Measurements from ENCODE around the gene KRT8.

DNA sequence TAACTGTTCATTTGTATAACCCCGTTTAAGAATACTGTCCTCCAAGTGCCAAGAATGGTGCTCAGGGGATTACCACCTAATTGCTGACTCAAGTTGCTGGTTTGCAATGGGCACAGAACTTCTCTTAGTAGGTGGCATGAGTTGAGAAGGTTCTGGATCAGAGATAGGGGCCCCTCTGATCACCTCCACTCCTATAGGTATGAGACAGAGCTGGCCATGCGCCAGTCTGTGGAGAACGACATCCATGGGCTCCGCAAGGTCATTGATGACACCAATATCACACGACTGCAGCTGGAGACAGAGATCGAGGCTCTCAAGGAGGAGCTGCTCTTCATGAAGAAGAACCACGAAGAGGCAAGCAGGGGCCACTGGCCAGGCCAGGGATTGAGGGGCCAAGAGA, 45.7 kb upstream of the KRT8 start:
- TF ChIP-seq, protein P1, sequence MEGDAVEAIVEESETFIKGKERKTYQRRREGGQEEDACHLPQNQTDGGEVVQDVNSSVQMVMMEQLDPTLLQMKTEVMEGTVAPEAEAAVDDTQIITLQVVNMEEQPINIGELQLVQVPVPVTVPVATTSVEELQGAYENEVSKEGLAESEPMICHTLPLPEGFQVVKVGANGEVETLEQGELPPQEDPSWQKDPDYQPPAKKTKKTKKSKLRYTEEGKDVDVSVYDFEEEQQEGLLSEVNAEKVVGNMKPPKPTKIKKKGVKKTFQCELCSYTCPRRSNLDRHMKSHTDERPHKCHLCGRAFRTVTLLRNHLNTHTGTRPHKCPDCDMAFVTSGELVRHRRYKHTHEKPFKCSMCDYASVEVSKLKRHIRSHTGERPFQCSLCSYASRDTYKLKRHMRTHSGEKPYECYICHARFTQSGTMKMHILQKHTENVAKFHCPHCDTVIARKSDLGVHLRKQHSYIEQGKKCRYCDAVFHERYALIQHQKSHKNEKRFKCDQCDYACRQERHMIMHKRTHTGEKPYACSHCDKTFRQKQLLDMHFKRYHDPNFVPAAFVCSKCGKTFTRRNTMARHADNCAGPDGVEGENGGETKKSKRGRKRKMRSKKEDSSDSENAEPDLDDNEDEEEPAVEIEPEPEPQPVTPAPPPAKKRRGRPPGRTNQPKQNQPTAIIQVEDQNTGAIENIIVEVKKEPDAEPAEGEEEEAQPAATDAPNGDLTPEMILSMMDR (IDR thresholded peaks at IDR 0.05; ENCODE audit: poor library complexity, severe bottlenecking) = no peak
- TF ChIP-seq EZH2 (IDR thresholded peaks at IDR 0.05; ENCODE audit: borderline replicate concordance, insufficient read depth, low read length, poor library complexity, severe bottlenecking) = no peak
- no peak for TF ChIP-seq RAD21 (conservative IDR thresholded peaks at IDR 0.05)
- no peak for TF ChIP-seq SMC3 (conservative IDR thresholded peaks at IDR 0.05; ENCODE audit: poor library complexity)
- no peak for TF ChIP-seq EP300 (conservative IDR thresholded peaks at IDR 0.05; ENCODE audit: poor library complexity, severe bottlenecking)
- TF ChIP-seq POLR2AphosphoS5 (IDR thresholded peaks at IDR 0.05) = no peak
- TF ChIP-seq MXI1 (conservative IDR thresholded peaks at IDR 0.05; ENCODE audit: poor library complexity, severe bottlenecking) = no peak
